DLD1 (cell line): Measurements from ENCODE around the gene PLG.
"Not testable (repeated sequence)": the region's sequence is repeated elsewhere in the genome, so short reads cannot be mapped to it uniquely, and the experiment has no call there.

Experiments
- in situ Hi-C: cut with HindIII; loops from 2 replicates; pipeline ENCODE4 v1.10.0; 2017; ENCODE audit warnings: low sequenced_read_pairs

The PLG gene

GRCh38 chr6:160697826-160698225, 4.2 kb upstream of the PLG start:
- in situ Hi-C loops = no loop called here

- in situ Hi-C loops = not testable (repeated sequence)
Observed at GRCh38 chr6:160704688-160705087, 2.6 kb downstream of the PLG start.

GRCh38 chr6:160708993-160709392, 6.9 kb downstream of the PLG start:
- in situ Hi-C loops = not testable (repeated sequence)

- in situ Hi-C loops = no loop called here
Observed at GRCh38 chr6:160714731-160715316, 12.8 kb downstream of the PLG start.

GRCh38 chr6:160730911-160731310, 28.9 kb downstream of the PLG start:
- in situ Hi-C loops = no loop called here

GRCh38 chr6:160733050-160733646, 31.1 kb downstream of the PLG start:
- in situ Hi-C loops = no loop called here

GRCh38 chr6:160734627-160735026, 32.6 kb downstream of the PLG start:
- in situ Hi-C loops = no loop called here

GRCh38 chr6:160735523-160735922, 33.5 kb downstream of the PLG start:
- in situ Hi-C loops = no loop called here

GRCh38 chr6:160737934-160738333, 35.9 kb downstream of the PLG start:
- in situ Hi-C loops = no loop called here

- in situ Hi-C loops = no loop called here
Observed at GRCh38 chr6:160739955-160740354, 37.9 kb downstream of the PLG start.

- in situ Hi-C loops = not testable (repeated sequence)
Observed at GRCh38 chr6:160741012-160741411, 39.0 kb downstream of the PLG start.

- in situ Hi-C loops = no loop called here
Observed at GRCh38 chr6:160742090-160742489, 40.0 kb downstream of the PLG start.

GRCh38 chr6:160750276-160750689, 48.2 kb downstream of the PLG start:
- in situ Hi-C loops = loop anchor here (25.0 kb wide), 1 partner anchor 637 kb away; no protein-coding TSS in a partner anchor

- in situ Hi-C loops = loop anchor here (25.0 kb wide), 1 partner anchor 634 kb away; no protein-coding TSS in a partner anchor
Observed at GRCh38 chr6:160753211-160753610, 51.2 kb downstream of the PLG start.

GRCh38 chr6:160755165-160755564, 53.1 kb downstream of the PLG start:
- in situ Hi-C loops = loop anchor here (25.0 kb wide), 1 partner anchor 632 kb away; no protein-coding TSS in a partner anchor

- in situ Hi-C loops = loop anchor here (25.0 kb wide), 1 partner anchor 631 kb away; no protein-coding TSS in a partner anchor
Observed at GRCh38 chr6:160756021-160756420, 54.0 kb downstream of the PLG start.

- in situ Hi-C loops = loop anchor here (25.0 kb wide), 1 partner anchor 630 kb away; no protein-coding TSS in a partner anchor
Observed at GRCh38 chr6:160756871-160757270, 54.8 kb downstream of the PLG start.

- in situ Hi-C loops = loop anchor here (25.0 kb wide), 1 partner anchor 622 kb away; no protein-coding TSS in a partner anchor
Observed at GRCh38 chr6:160764847-160765246, 62.8 kb downstream of the PLG start.

GRCh38 chr6:160765412-160765811, 63.4 kb downstream of the PLG start:
- in situ Hi-C loops = loop anchor here (25.0 kb wide), 1 partner anchor 622 kb away; no protein-coding TSS in a partner anchor

- in situ Hi-C loops = loop anchor here (25.0 kb wide), 1 partner anchor 621 kb away; no protein-coding TSS in a partner anchor
Observed at GRCh38 chr6:160766657-160766988, 64.6 kb downstream of the PLG start.

- in situ Hi-C loops = loop anchor here (25.0 kb wide), 1 partner anchor 620 kb away; no protein-coding TSS in a partner anchor
Observed at GRCh38 chr6:160766989-160767646, 65.1 kb downstream of the PLG start.

GRCh38 chr6:160767647-160768019, 65.6 kb downstream of the PLG start:
- in situ Hi-C loops = loop anchor here (25.0 kb wide), 1 partner anchor 620 kb away; no protein-coding TSS in a partner anchor
